VCaP (cell line): ENCODE results near the gene KRTAP4-6.
"Not testable (repeated sequence)": the region's sequence is repeated elsewhere in the genome, so short reads cannot be mapped to it uniquely, and the experiment has no call there.

Experiments used
- H3K27ac ChIP-seq: fragments of 450-650 bp; 2 replicates; pipeline ENCODE4 v1.5.1; 2017
- CTCF ChIP-seq: fragments of 450-650 bp; conservative IDR thresholded peaks from 2 replicates; pipeline ENCODE4 v1.5.1; 2017; ENCODE audit warnings: mild to moderate bottlenecking, moderate library complexity

KRTAP4-6 gene

DNA sequence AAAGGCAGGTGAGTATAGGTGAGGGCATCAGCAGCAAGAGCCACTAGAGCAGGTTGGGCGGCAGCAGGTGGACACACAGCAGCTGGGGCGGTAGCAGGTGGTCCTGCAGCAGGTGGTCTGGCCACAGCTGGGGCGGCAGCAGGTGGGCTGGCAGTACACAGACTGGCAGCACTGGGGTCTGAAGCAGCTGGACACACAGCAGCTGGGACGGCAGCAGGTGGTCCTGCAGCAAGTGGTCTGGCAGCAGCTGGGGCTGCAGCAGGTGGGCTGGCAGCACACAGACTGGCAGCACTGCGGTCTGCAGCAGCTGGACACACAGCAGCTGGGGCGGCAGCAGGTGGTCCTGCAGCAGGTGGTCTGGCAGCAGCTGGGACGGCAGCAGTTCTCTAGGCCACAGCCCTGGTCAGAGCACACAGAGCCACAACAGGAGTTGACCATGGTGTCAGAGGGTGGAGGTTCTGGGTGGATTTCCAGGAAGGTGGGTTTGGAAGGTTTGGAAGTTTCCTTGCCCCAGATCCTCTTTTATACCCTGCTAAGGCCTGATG lies 37.5 kb upstream of the KRTAP4-6 start, which contains the start of gene KRTAP4-2:
Gene KRTAP4-2, minus strand, starts transcription at position 495 of the 545 bp plus-strand sequence. Its CDS starts 57 bp downstream, at position 438.
- TF ChIP-seq CTCF = no peak
- no peak within 1 kb of the TSS for H3K27ac ChIP-seq

DNA sequence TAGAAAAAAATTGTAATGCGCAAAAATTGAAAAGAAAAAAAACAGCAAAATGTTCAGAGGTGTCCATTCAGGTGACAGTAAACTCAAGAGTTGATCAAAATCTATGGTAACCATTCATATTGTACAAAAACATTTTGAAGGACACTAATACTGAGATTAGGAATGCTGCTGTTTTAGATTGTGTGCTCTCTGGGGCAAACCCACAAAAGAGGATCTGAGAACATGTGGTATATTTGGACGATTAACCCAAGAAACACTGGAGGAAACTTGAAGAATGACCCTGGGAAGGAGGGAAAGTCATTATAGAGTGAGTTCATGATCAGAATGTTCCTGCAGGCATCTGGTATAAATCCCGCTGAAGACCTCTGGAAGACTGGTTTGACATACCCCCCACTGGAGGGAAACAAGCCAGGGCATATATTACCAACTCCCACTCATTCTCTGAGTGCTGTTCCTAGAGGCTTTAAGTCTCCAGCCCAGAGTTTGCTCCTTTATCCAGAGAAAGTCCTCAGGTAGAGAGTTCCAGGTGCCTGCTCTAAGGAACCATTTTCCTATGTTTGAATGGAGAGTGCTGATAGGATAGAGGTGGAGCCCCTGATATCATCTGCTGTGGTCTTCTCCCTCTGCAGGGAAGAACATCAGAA lies 36.5 kb upstream of the KRTAP4-6 start:
- no peak for TF ChIP-seq CTCF
- no peak overlapping the region for H3K27ac ChIP-seq

GRCh38 chr17:41171886-41172285 lies 31.5 kb upstream of the KRTAP4-6 start:
- no peak overlapping the region for H3K27ac ChIP-seq
- no peak for TF ChIP-seq CTCF

DNA sequence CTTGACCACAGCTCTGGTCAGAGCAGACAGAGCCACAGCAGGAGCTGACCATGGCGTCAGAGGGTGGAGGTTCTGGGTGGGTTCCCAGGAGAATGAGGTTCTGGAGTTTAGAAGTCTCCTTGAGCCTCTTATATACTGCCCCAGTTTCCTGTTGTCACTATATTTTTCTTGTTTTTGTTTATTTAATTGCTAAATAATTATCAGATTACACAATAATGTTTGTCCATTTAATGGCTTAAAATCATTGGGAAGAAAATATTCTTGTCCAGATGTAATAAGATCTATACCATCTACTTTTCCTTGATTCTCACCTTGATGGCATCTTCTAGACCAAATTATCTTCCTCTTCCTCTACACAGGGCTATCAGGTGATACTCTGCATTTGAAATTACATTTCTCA lies 27.8 kb upstream of the KRTAP4-6 start, which contains the start of gene KRTAP4-3:
Gene KRTAP4-3, minus strand, starts transcription at position 101 of the 400 bp plus-strand sequence. Its CDS starts 49 bp downstream, at position 52.
- no peak within 1 kb of the TSS for H3K27ac ChIP-seq
- TF ChIP-seq CTCF = no peak

- TF ChIP-seq CTCF = no peak
- H3K27ac ChIP-seq = no peak overlapping the region
Measured at GRCh38 chr17:41167561-41167960, 27.2 kb upstream of the KRTAP4-6 start.

DNA sequence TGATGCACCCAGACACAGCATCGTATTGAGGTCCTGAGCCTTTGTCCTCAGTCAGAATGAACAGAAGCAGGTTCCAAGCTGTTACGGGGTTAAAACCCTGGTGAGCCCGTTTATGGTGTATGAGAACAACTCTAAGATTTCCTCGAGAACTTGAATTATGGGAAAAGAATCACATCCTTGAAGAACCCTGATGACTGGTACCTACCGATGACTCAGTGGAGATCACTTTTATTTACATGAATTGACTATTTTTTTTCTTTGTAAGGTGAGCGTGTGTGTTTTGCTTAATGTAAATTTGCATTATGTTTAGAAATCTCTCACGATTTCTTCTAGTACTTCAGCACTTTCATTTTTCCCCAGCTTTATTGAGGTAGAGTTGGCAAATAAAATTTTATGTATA lies 23.5 kb upstream of the KRTAP4-6 start:
- H3K27ac ChIP-seq = no peak overlapping the region
- TF ChIP-seq CTCF = no peak

GRCh38 chr17:41160648-41161047 lies 20.3 kb upstream of the KRTAP4-6 start, which contains the start of gene KRTAP4-4:
Gene KRTAP4-4, minus strand, starts transcription at chr17:41160748. Its CDS starts 57 bp downstream, at chr17:41160691.
- H3K27ac ChIP-seq = no peak within 1 kb of the TSS
- TF ChIP-seq CTCF = no peak

DNA sequence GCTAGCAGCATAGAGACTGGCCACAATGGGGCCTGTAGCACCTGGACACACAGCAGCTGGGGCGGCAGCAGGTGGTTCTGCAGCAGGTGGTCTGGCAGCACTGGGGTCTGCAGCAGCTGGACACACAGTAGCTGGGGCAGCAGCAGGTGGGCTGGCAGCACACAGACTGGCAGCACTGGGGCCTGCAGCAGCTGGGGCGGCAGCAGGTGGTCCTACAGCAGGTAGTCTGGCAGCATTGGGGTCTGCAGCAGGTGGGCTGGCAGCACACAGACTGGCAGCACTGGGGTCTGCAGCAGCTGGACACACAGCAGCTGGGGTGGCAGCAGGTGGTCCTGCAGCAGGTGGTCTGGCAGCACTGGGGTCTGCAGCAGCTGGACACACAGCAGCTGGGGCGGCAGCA lies 19.8 kb upstream of the KRTAP4-6 start:
- H3K27ac ChIP-seq = not testable (repeated sequence)
